HCT116 (cell line): ENCODE data around the gene PIP4K2A. TPM values are rescaled to one million over a fixed set of nuclear protein-coding genes. Genes with fewer than 3 reads are reported as not detected.

Source experiments
- ATAC-seq: fragments of 200-7000 bp; cut with Tn5 transposase; 2 replicates; pipeline ENCODE4 v1.9.1; 2020; ENCODE audit warnings: mild to moderate bottlenecking, moderate library complexity
- BruUV-seq: library from RNA; stranded (reverse); fragments of 400-500 nt; replicated peaks from 2 replicates; lab custom pipeline; 2021; lab: Mats Ljungman, UMichigan
- CTCF ChIA-PET: fragments of 300-600 bp; sonication (Branson Sonifier 250); formaldehyde crosslinking; loops from one replicate; lab custom pipeline; 2021; ENCODE audit warnings: antibody characterized with exemption; lab: Charles Lee
- POLR2A ChIA-PET: fragments of 300-600, 350-600 bp; sonication (Branson Sonifier 250); formaldehyde crosslinking; loops from one replicate; lab custom pipeline; 2021; ENCODE audit warnings: antibody characterized with exemption; lab: Charles Lee
- RAD21 ChIA-PET, 2 experiments: fragments of 300-600 bp; sonication (Branson Sonifier 250); formaldehyde crosslinking; loops; one replicate each; lab custom pipeline; 2023; ENCODE audit warnings: low total read pairs in 2 of 2; ENCODE audit not compliant: uncharacterized antibody in 2 of 2, unreplicated experiment in 2 of 2, low non-redundant PET in 1 of 2; lab: Charles Lee
- DNase-seq: peaks from one replicate; pipeline ENCODE4 v3.0.0-alpha.2; 2010; ENCODE audit warnings: low read depth, low spot score
- H2AFZ ChIP-seq: fragments of 200-600 bp; shearing (Covaris generic), sonication (generic); 2 replicates; pipeline ENCODE4 v1.6.1; 2017; ENCODE audit warnings: low read depth, mixed run types, mixed read lengths, antibody characterized with exemption, low read length; ENCODE audit not compliant: poor library complexity, severe bottlenecking
- H3K27ac ChIP-seq: 2 replicates; pipeline ENCODE4 v1.5.1; 2012; ENCODE audit warnings: low read depth, low read length
- H3K27me3 ChIP-seq: fragments of 200-600 bp; sonication (generic); 2 replicates; pipeline ENCODE4 v1.6.1; 2016; ENCODE audit warnings: mixed run types, low read length, mixed read lengths; ENCODE audit not compliant: insufficient read depth
- H3K36me3 ChIP-seq, 2 experiments: fragments of 200-500 bp in 1 of 2; fragments of 200-600 bp in 1 of 2; sonication (Bioruptor generic) in 1 of 2; sonication (generic) in 1 of 2; 2 replicates each; pipeline versions ENCODE4 v1.5.1 to v1.6.1; 2014 to 2016; ENCODE audit warnings: low read length in 2 of 2, inconsistent platforms in 1 of 2, mixed read lengths in 1 of 2, mixed run types in 1 of 2; ENCODE audit not compliant: insufficient read depth in 2 of 2, control insufficient read depth in 1 of 2
- H3K4me1 ChIP-seq, 2 experiments: fragments of 200-600 bp in 1 of 2; sonication (generic) in 1 of 2; 2 replicates each; pipeline versions ENCODE4 v1.5.1 to v1.6.1; 2012 to 2017; ENCODE audit warnings: low read length in 2 of 2, inconsistent platforms in 1 of 2, mild to moderate bottlenecking in 1 of 2, mixed read lengths in 1 of 2, mixed run types in 1 of 2, moderate library complexity in 1 of 2; ENCODE audit not compliant: insufficient read depth in 2 of 2, control insufficient read depth in 1 of 2
- H3K4me2 ChIP-seq: fragments of 200-600 bp; sonication (generic); 2 replicates; pipeline ENCODE4 v1.6.1; 2017; ENCODE audit warnings: mixed run types, low read length, mixed read lengths
- H3K4me3 ChIP-seq, 2 experiments: fragments of 200-600 bp in 1 of 2; sonication (generic) in 1 of 2; replicated peaks in 1 of 2; 2 replicates each; pipeline ENCODE4 v1.5.1; 2011 to 2016; ENCODE audit warnings: low read length in 2 of 2, control low read depth in 1 of 2, low read depth in 1 of 2, mild to moderate bottlenecking in 1 of 2, mixed read lengths in 1 of 2, mixed run types in 1 of 2
- H3K79me2 ChIP-seq: fragments of 200-600 bp; sonication (generic); 2 replicates; pipeline ENCODE4 v1.6.1; 2017; ENCODE audit warnings: mild to moderate bottlenecking, mixed run types, low read length, moderate library complexity, mixed read lengths; ENCODE audit not compliant: insufficient read depth
- H3K9ac ChIP-seq: fragments of 200-600 bp; sonication (generic); 2 replicates; pipeline ENCODE4 v1.6.1; 2016; ENCODE audit warnings: low read length, mixed read lengths
- H3K9me2 ChIP-seq: fragments of 200-600 bp; sonication (generic), shearing (Covaris generic); 2 replicates; pipeline ENCODE4 v1.6.1; 2017; ENCODE audit warnings: mixed run types, mild to moderate bottlenecking, moderate library complexity; ENCODE audit not compliant: insufficient read depth
- H3K9me3 ChIP-seq, 2 experiments: fragments of 200-500 bp in 1 of 2; fragments of 200-600 bp in 1 of 2; sonication (Bioruptor generic) in 1 of 2; sonication (generic) in 1 of 2; 2 replicates each; pipeline ENCODE4 v1.6.1; 2014 to 2017; ENCODE audit warnings: low read length in 2 of 2, mixed read lengths in 2 of 2, inconsistent platforms in 1 of 2, low read depth in 1 of 2, mild to moderate bottlenecking in 1 of 2, mixed run types in 1 of 2, moderate library complexity in 1 of 2; ENCODE audit not compliant: control insufficient read depth in 1 of 2, insufficient read depth in 1 of 2
- H4K20me1 ChIP-seq: fragments of 200-600 bp; sonication (generic), shearing (Covaris generic); 2 replicates; pipeline ENCODE4 v1.6.1; 2017; ENCODE audit warnings: mixed run types, mild to moderate bottlenecking, moderate library complexity; ENCODE audit not compliant: insufficient read depth
- CBX3 ChIP-seq: IDR thresholded peaks from 2 replicates; pipeline ENCODE4 v1.6.1; 2012; ENCODE audit warnings: low read depth
- CEBPB ChIP-seq: IDR thresholded peaks from 2 replicates; pipeline ENCODE4 v1.6.1; 2012; ENCODE audit warnings: low read depth
- EGR1 ChIP-seq: IDR thresholded peaks from 2 replicates; pipeline ENCODE4 v1.6.1; 2012; ENCODE audit warnings: low read depth
- FOSL1 ChIP-seq: IDR thresholded peaks from 2 replicates; pipeline ENCODE4 v1.6.1; 2012; ENCODE audit warnings: low read depth
- POLR2AphosphoS5 ChIP-seq: IDR thresholded peaks from 2 replicates; pipeline ENCODE4 v1.6.1; 2011; ENCODE audit warnings: mild to moderate bottlenecking, low read depth, low read length, moderate library complexity
- SIN3A ChIP-seq: IDR thresholded peaks from 2 replicates; pipeline ENCODE4 v1.6.1; 2012; ENCODE audit warnings: low read depth
- SRF ChIP-seq: IDR thresholded peaks from 2 replicates; pipeline ENCODE4 v1.6.1; 2012; ENCODE audit warnings: low read depth
- TCF7L2 ChIP-seq: IDR thresholded peaks from 2 replicates; pipeline ENCODE4 v1.7.0; 2011; ENCODE audit warnings: borderline replicate concordance, inconsistent platforms; ENCODE audit not compliant: insufficient read depth, insufficient read length; ENCODE audit errors: extremely low read depth
- ZNF274 ChIP-seq: fragments of 200-500 bp; sonication (Bioruptor generic); IDR thresholded peaks from 2 replicates; pipeline ENCODE4 v1.6.1; 2014; ENCODE audit warnings: mild to moderate bottlenecking, low read depth, low read length, inconsistent platforms
- intact Hi-C: fragments of 100-400 bp; cut with micrococcal nuclease; formaldehyde crosslinking; loops from 2 replicates; pipeline ENCODE4 v1.10.0; 2022
- total RNA-seq: library from RNA; stranded (reverse); gene quantifications from one replicate; pipeline ENCODE4 v1.2.1, GENCODE V29; 2021; ENCODE audit not compliant: unreplicated experiment
- TF ChIP-seq, protein P1 (sequence below): IDR thresholded peaks from 2 replicates; pipeline ENCODE4 v1.6.1; 2011; ENCODE audit warnings: mild to moderate bottlenecking, low read length, moderate library complexity; ENCODE audit not compliant: insufficient replicate concordance; ENCODE audit errors: extremely low read depth
- TF ChIP-seq, protein P2 (sequence below), 3 experiments: fragments of 200-600 bp in 1 of 3; sonication (generic) in 1 of 3; IDR thresholded peaks in 2 of 3; conservative IDR thresholded peaks in 1 of 3; 2 replicates each; pipeline ENCODE4 v1.5.1; 2012 to 2017; ENCODE audit warnings: low read depth in 2 of 3, low read length in 2 of 3, antibody characterized with exemption in 1 of 3, borderline replicate concordance in 1 of 3, control low read depth in 1 of 3, mild to moderate bottlenecking in 1 of 3, mixed read lengths in 1 of 3, mixed run types in 1 of 3, moderate library complexity in 1 of 3; ENCODE audit not compliant: insufficient read depth in 1 of 3

PIP4K2A gene
- total RNA-seq, 1 experiment from 2014 or later: 41.9 TPM

DNA sequence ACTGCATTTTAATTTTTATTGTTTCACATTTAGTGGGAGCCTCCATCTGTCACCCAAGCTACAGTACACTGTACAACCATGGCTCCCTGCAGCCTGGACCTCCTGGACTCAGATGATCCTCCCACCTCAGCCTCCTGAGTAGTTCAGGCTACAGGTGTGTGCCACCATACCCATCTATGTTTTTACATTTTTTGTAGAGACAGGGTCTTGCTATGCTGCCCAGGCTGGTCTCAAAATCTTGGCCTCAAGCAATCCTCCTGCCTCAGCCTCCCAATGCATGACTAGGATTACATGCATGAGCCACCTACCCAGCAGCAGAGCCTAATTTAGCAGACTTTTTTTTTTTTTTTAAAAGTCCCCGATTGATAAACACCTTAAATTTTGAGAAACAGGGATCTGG, 5.6 kb downstream of the PIP4K2A start:
- Histone ChIP-seq H3K9me2 (no peaks in the 10 kb centered on the region), H3K79me2 (peaks cover 100% of the 10 kb centered on the region), H3K27me3 (no peaks in the 10 kb centered on the region), H3K9me3 (no peaks in the 10 kb centered on the region), H3K36me3 (0 out of 4 replicates have a peak, but pooled peaks cover 0 to 4% of the 10 kb centered on the region in 2 experiments), H2AFZ (no peak overlapping the region), H3K27ac (no peak overlapping the region), H4K20me1 (peaks cover 20% of the 10 kb centered on the region; the same call in 1 of the 2 replicates), H3K9ac (no peak overlapping the region)
- ChIA-PET CTCF (no interaction called here), POLR2A (no interaction called here), RAD21 (no interaction called here)
- ATAC-seq (no peak), DNase-seq (no peak)
- no TSS peak for BruUV-seq
- intact Hi-C loops: no loop called here
- no peak for TF ChIP-seq CBX3
- TF ChIP-seq CEBPB: no peak
- no peak for TF ChIP-seq TCF7L2
- no peak for TF ChIP-seq FOSL1
- TF ChIP-seq, protein P1, sequence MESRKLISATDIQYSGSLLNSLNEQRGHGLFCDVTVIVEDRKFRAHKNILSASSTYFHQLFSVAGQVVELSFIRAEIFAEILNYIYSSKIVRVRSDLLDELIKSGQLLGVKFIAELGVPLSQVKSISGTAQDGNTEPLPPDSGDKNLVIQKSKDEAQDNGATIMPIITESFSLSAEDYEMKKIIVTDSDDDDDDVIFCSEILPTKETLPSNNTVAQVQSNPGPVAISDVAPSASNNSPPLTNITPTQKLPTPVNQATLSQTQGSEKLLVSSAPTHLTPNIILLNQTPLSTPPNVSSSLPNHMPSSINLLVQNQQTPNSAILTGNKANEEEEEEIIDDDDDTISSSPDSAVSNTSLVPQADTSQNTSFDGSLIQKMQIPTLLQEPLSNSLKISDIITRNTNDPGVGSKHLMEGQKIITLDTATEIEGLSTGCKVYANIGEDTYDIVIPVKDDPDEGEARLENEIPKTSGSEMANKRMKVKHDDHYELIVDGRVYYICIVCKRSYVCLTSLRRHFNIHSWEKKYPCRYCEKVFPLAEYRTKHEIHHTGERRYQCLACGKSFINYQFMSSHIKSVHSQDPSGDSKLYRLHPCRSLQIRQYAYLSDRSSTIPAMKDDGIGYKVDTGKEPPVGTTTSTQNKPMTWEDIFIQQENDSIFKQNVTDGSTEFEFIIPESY: no peak
- TF ChIP-seq SIN3A: no peak
- TF ChIP-seq, all 23 proteins: peak for 0
- no peak overlapping the region for H3K4me3 ChIP-seq
- peaks cover 4 to 25% of the 10 kb centered on the region in 2 experiments; a peak in 3 of 4 replicates for H3K4me1 ChIP-seq
- H3K4me2 ChIP-seq: no peak overlapping the region

DNA sequence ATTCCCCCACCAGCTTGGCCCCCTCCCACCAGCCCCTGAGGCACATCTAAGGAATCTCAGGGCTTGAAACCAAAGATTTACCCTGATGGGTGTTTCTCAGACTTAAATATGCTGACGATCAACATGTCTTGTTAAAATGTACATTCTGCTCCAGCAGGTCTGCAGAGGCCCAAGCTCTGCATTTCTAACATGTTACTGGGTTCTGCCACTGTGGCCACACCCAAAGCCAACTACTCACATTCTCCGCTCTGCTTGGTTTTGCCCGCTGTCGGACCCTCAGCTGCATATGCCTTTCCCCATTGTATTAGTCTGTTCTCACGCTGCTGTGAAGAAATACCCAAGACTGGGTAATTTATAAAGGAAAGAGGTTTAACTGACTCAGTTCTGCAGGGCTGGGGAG, 8.9 kb downstream of the PIP4K2A start:
- Histone ChIP-seq H3K27ac (no peak overlapping the region), H4K20me1 (peaks cover 8% of the 10 kb centered on the region; the same call in 1 of the 2 replicates), H3K27me3 (no peaks in the 10 kb centered on the region), H3K9me3 (no peaks in the 10 kb centered on the region), H3K4me1 (peaks cover 0 to 18% of the 10 kb centered on the region in 2 experiments; a peak in 2 of 4 replicates), H3K9ac (no peak overlapping the region), H3K4me3 (no peak overlapping the region), H3K4me2 (no peak overlapping the region), H3K79me2 (peaks cover 100% of the 10 kb centered on the region), H3K36me3 (0 out of 4 replicates have a peak, but pooled peaks cover 0 to 4% of the 10 kb centered on the region in 2 experiments), H3K9me2 (no peaks in the 10 kb centered on the region), H2AFZ (no peak overlapping the region)
- ATAC-seq: no peak
- no peak for DNase-seq
- intact Hi-C loops: no loop called here
- ChIA-PET RAD21 (no interaction called here), CTCF (no interaction called here), POLR2A (no interaction called here)
- no peak for TF ChIP-seq EGR1
- no peak for TF ChIP-seq POLR2AphosphoS5
- no peak for TF ChIP-seq ZNF274
- TF ChIP-seq TCF7L2: no peak
- TF ChIP-seq SRF: no peak
- TF ChIP-seq, protein P2, sequence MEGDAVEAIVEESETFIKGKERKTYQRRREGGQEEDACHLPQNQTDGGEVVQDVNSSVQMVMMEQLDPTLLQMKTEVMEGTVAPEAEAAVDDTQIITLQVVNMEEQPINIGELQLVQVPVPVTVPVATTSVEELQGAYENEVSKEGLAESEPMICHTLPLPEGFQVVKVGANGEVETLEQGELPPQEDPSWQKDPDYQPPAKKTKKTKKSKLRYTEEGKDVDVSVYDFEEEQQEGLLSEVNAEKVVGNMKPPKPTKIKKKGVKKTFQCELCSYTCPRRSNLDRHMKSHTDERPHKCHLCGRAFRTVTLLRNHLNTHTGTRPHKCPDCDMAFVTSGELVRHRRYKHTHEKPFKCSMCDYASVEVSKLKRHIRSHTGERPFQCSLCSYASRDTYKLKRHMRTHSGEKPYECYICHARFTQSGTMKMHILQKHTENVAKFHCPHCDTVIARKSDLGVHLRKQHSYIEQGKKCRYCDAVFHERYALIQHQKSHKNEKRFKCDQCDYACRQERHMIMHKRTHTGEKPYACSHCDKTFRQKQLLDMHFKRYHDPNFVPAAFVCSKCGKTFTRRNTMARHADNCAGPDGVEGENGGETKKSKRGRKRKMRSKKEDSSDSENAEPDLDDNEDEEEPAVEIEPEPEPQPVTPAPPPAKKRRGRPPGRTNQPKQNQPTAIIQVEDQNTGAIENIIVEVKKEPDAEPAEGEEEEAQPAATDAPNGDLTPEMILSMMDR (IDR thresholded peaks at IDR 0.05 in 2 of 3, conservative IDR thresholded peaks at IDR 0.05 in 1 of 3; ENCODE audit: borderline replicate concordance in 1 of 3, insufficient read depth in 1 of 3, low read depth in 2 of 3, low read length in 2 of 3): no peak
- BruUV-seq: no TSS peak
